HEK293 (cell line): ENCODE measurements around the gene FTL.
A peak's percentile ranks its signal among the peaks of the same experiment; 100 is the strongest.

Experiments
- CTCF ChIA-PET: fragments of 350-600 bp; formaldehyde crosslinking; extraction: SDS; loops from one replicate; lab custom pipeline; 2021; ENCODE audit warnings: antibody characterized with exemption; lab: Yijun Ruan, JAX
- POLR2A ChIA-PET: fragments of 300-600 bp; formaldehyde crosslinking; extraction: SDS; loops from one replicate; lab custom pipeline; 2020; ENCODE audit warnings: antibody characterized with exemption, inconsistent platforms; lab: Yijun Ruan, JAX
- H3K27ac ChIP-seq: fragments of 200-500 bp; sonication (Bioruptor generic); 2 replicates; pipeline ENCODE4 v1.5.1; 2014; ENCODE audit warnings: low read depth, low read length, control low read depth, inconsistent platforms; ENCODE audit errors: extremely low read depth
- H3K36me3 ChIP-seq, 2 experiments: fragments of 200-500 bp in 1 of 2; sonication (Bioruptor generic) in 1 of 2; 1 replicate in 1 of 2; 2 replicates in 1 of 2; pipeline ENCODE4 v1.5.1; 2014 to 2017; ENCODE audit warnings: inconsistent platforms in 2 of 2, low read length in 2 of 2; ENCODE audit not compliant: control insufficient read depth in 2 of 2, insufficient read depth in 1 of 2
- H3K4me1 ChIP-seq: fragments of 200-500 bp; sonication (Bioruptor generic); 2 replicates; pipeline ENCODE4 v1.5.1; 2014; ENCODE audit warnings: mild to moderate bottlenecking, low read length, inconsistent platforms; ENCODE audit not compliant: control insufficient read depth, insufficient read depth
- H3K4me3 ChIP-seq: 2 replicates; pipeline ENCODE4 v1.5.1; 2011; ENCODE audit warnings: low read depth, mild to moderate bottlenecking, control low read depth, low read length, moderate library complexity
- H3K9me3 ChIP-seq: fragments of 200-500 bp; sonication (Bioruptor generic); 2 replicates; pipeline ENCODE4 v1.5.1; 2014; ENCODE audit warnings: low read depth, low read length, inconsistent platforms; ENCODE audit not compliant: control insufficient read depth, insufficient read depth
- KLF1 ChIP-seq: fragments of 450-650 bp; formaldehyde crosslinking; IDR thresholded peaks from 2 replicates; pipeline ENCODE4 v1.5.1; 2016; ENCODE audit warnings: missing biosample characterization, missing genetic modification characterization
- ZBTB10 ChIP-seq: fragments of 450-650 bp; formaldehyde crosslinking; IDR thresholded peaks from 2 replicates; pipeline ENCODE4 v1.5.1; 2016; ENCODE audit warnings: missing biosample characterization, missing genetic modification characterization
- ZBTB17 ChIP-seq: fragments of 450-650 bp; formaldehyde crosslinking; IDR thresholded peaks from 2 replicates; pipeline ENCODE4 v1.5.1; 2016; ENCODE audit warnings: missing biosample characterization, missing genetic modification characterization
- ZFP69B ChIP-seq: fragments of 450-650 bp; formaldehyde crosslinking; IDR thresholded peaks from 2 replicates; pipeline ENCODE4 v1.5.1; 2016; ENCODE audit warnings: missing biosample characterization, missing genetic modification characterization
- ZNF16 ChIP-seq: fragments of 450-650 bp; formaldehyde crosslinking; IDR thresholded peaks from 2 replicates; pipeline ENCODE4 v1.5.1; 2016; ENCODE audit warnings: low read depth, missing biosample characterization, missing genetic modification characterization
- ZNF302 ChIP-seq: fragments of 450-650 bp; formaldehyde crosslinking; IDR thresholded peaks from 2 replicates; pipeline ENCODE4 v1.5.1; 2016; ENCODE audit warnings: missing biosample characterization, missing genetic modification characterization, low read depth
- ZNF311 ChIP-seq: fragments of 450-650 bp; formaldehyde crosslinking; IDR thresholded peaks from 2 replicates; pipeline ENCODE4 v1.5.1; 2017; ENCODE audit warnings: missing biosample characterization, missing genetic modification characterization, borderline replicate concordance
- ZNF398 ChIP-seq: fragments of 450-650 bp; formaldehyde crosslinking; IDR thresholded peaks from 2 replicates; pipeline ENCODE4 v1.5.1; 2017; ENCODE audit warnings: missing biosample characterization, missing genetic modification characterization
- ZNF501 ChIP-seq: fragments of 450-650 bp; formaldehyde crosslinking; IDR thresholded peaks from 2 replicates; pipeline ENCODE4 v1.5.1; 2016; ENCODE audit warnings: missing biosample characterization, missing genetic modification characterization
- ZNF558 ChIP-seq: fragments of 450-650 bp; formaldehyde crosslinking; IDR thresholded peaks from 2 replicates; pipeline ENCODE4 v1.5.1; 2016; ENCODE audit warnings: missing biosample characterization, missing genetic modification characterization
- ZNF623 ChIP-seq: fragments of 450-650 bp; formaldehyde crosslinking; IDR thresholded peaks from 2 replicates; pipeline ENCODE4 v1.5.1; 2016; ENCODE audit warnings: missing biosample characterization, missing genetic modification characterization
- ZNF830 ChIP-seq: fragments of 450-650 bp; IDR thresholded peaks from 2 replicates; pipeline ENCODE4 v1.5.0; 2018; ENCODE audit warnings: missing biosample characterization, missing genetic modification characterization, low read depth, mild to moderate bottlenecking, moderate library complexity

FTL gene

DNA sequence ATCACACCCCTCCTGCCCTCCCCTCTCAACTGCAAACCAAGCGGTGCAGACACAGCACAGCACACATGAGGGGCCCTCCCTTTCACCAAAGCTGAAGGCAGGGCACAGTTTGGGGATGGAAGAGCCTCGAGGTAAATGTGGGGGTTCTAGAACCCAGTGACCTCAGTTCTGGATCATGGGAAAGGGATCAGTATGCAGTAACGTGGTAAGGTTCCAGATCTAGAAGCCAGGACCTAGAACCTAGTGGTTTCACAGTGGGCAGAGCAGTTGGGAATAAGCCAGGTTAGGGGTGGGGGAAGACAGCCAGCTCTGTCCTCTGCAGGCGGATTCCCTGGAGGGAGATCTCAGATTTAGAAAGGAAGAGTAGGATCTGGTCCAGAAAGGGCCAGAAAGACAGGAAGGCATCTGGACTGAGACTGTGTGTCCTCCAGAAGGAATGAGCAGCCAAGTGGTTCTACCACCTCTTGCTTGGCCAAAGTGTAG is 3.1 kb downstream of the FTL start:
- no peak overlapping the region for H3K27ac ChIP-seq
- H3K9me3 ChIP-seq: no peaks in the 10 kb centered on the region
- ChIA-PET CTCF (interaction anchor here (0.5 to 1.8 kb wide), 3 partner anchors 30 to 748 kb away, joined by 3 to 7 read pairs (median 6); no protein-coding TSS in a partner anchor), POLR2A (interaction anchor here (1.2 to 4.2 kb wide), 5 partner anchors 9 to 323 kb away, joined by 3 to 34 read pairs (median 9); partner anchors contain the start of genes BAX, GYS1, PPP1R15A and RUVBL2)
- peaks cover 19% of the 10 kb centered on the region for H3K4me1 ChIP-seq
- peak; percentile 52 for TF ChIP-seq ZBTB17 (tag by site-specific recombination)
- no peak for TF ChIP-seq ZNF302 (tag by site-specific recombination)
- no peak for TF ChIP-seq ZNF830 (tag by site-specific recombination)
- peak; percentile 51; the same call in 1 of the 2 replicates for TF ChIP-seq ZBTB10 (tag by site-specific recombination)
- no peak for TF ChIP-seq ZNF501 (tag by site-specific recombination)
- TF ChIP-seq ZNF398 (tag by site-specific recombination): peak; percentile 79
- H3K36me3 ChIP-seq: peaks cover 10 to 55% of the 10 kb centered on the region in 2 experiments; a peak in 2 of 3 replicates
- no peak overlapping the region for H3K4me3 ChIP-seq

DNA sequence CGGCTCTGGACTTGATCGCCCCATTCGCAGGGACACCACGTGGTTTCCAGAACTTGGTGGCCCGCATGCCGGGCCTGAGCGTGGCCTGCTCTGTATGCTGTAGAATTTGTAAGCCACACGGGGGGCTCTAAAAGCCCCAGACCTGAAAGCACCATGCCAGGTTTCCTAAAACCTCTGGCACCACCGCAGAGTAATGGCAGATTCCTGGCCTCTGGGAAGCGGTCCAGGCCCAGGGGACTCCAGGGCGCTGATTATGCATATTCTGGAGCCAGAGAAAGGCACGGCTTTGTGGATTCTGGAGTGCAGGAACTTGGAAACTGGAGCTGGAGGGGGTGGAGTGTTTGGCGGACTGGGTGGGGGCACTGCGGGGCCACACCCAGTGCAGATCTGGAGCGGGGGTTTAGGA is 3.7 kb downstream of the FTL start:
- ChIA-PET POLR2A (interaction anchor here (2.4 kb wide), 1 partner anchor 173 kb away, joined by 9 read pairs; no protein-coding TSS in a partner anchor), CTCF (interaction anchor here (0.7 kb wide), 1 partner anchor 125 kb away, joined by 3 read pairs; no protein-coding TSS in a partner anchor)
- peaks cover 13% of the 10 kb centered on the region for H3K4me1 ChIP-seq
- no peak for TF ChIP-seq ZNF558 (tag by site-specific recombination)
- TF ChIP-seq ZNF311 (tag by site-specific recombination): no peak
- TF ChIP-seq KLF1 (tag by site-specific recombination): peak; percentile 96
- peaks cover 14 to 58% of the 10 kb centered on the region in 2 experiments; a peak in 2 of 3 replicates for H3K36me3 ChIP-seq
- H3K27ac ChIP-seq: no peak overlapping the region
- no peak overlapping the region for H3K4me3 ChIP-seq
- no peaks in the 10 kb centered on the region for H3K9me3 ChIP-seq

DNA sequence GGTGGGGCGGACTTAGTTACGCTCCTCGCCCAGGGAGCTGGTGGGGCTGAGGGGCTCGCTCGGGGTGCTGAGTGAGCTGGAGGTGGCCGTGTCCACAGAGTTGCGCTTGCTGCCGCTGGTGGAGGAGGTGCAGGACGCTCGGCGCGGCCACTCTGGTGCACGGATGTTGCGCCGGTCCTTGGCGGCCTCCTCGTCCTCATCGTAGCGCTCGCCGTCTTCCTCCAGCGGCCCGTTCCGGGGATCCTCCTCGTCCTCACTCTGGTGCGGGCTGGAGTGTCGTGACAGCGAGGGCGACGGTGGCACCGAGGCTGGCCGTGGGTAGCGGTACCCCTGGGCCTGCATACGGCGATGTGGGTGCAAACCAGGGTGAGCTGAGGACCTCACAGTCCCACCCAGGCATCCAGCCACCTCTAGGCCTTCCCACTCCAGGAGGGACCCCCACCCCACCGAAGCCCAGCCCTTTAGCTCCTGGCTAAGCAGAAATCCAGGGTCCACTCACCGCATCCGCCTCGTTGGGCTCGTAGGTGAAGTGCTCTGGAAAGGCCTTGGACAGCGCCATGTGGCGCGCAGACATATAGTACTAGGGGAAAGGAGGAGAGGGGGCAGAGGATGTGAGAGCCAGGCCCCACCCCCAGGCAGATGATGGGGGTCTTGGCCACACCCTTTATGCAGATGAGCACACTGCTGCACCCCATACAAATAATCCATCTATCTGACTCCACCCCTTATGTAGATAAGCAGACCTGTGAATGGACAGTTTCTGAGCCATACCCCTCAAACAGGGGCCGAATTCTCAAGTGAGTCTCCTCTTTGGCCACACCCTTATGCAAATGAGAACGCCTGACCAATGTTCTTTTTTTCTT is 4.4 kb downstream of the FTL start:
- peaks cover 14 to 65% of the 10 kb centered on the region in 2 experiments; a peak in 2 of 3 replicates for H3K36me3 ChIP-seq
- H3K27ac ChIP-seq: no peak overlapping the region

More for the DNA sequence above, 4.4 kb downstream of the FTL start:
- ChIA-PET CTCF (interaction anchor here (0.6 to 5.5 kb wide), 21 partner anchors 10 to 331 kb away, joined by 3 to 63 read pairs (median 4); partner anchors contain the start of genes DHDH, GYS1, HSD17B14 and RUVBL2), POLR2A (interaction anchor here (1.3 to 3.2 kb wide), 6 partner anchors 8 to 174 kb away, joined by 3 to 16 read pairs (median 11); partner anchors contain the start of genes GYS1, PPP1R15A and RUVBL2)
- TF ChIP-seq ZFP69B (no peak), ZNF623 (tag by site-specific recombination) (no peak), ZNF16 (no peak)
- H3K9me3 ChIP-seq: no peaks in the 10 kb centered on the region
- H3K4me3 ChIP-seq: no peak overlapping the region
- peaks cover 6% of the 10 kb centered on the region for H3K4me1 ChIP-seq
